ENCODE data around the gene FOLR1. TPM values are rescaled to one million over a fixed set of nuclear protein-coding genes. Genes with fewer than 3 reads are reported as not detected.

The FOLR1 gene
- total RNA-seq, 1 donor, result 0.36 TPM

DNA sequence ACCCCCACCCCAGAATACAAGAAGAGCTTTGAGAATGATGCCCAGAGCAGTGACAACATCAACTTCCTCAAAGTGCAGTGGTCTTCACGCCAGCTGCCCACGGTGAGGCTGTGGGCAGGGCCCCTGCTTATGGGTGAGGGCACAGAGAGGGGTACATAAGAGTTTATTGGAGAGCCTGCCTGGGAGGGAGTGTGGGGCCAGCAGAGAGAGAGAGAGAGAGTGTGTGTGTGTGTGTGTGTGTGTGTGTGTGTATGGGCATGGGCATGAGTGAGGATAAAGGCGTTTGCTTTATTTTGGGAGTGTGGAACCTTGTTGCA lies 42.5 kb downstream of the FOLR1 start:
- no peaks in the 10 kb centered on the region for H3K27me3 ChIP-seq (ENCODE audit: insufficient read depth, low read length)
- TF ChIP-seq, protein P1, sequence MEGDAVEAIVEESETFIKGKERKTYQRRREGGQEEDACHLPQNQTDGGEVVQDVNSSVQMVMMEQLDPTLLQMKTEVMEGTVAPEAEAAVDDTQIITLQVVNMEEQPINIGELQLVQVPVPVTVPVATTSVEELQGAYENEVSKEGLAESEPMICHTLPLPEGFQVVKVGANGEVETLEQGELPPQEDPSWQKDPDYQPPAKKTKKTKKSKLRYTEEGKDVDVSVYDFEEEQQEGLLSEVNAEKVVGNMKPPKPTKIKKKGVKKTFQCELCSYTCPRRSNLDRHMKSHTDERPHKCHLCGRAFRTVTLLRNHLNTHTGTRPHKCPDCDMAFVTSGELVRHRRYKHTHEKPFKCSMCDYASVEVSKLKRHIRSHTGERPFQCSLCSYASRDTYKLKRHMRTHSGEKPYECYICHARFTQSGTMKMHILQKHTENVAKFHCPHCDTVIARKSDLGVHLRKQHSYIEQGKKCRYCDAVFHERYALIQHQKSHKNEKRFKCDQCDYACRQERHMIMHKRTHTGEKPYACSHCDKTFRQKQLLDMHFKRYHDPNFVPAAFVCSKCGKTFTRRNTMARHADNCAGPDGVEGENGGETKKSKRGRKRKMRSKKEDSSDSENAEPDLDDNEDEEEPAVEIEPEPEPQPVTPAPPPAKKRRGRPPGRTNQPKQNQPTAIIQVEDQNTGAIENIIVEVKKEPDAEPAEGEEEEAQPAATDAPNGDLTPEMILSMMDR (IDR thresholded peaks at IDR 0.05; ENCODE audit: extremely low read depth, low read depth, low read length), result no peak
- no peak overlapping the region for H3K4me2 ChIP-seq (ENCODE audit: insufficient read depth, low read length)
- H3K36me3 ChIP-seq (ENCODE audit: insufficient read depth, low read length), result peaks cover 82% of the 10 kb centered on the region
- H3K27ac ChIP-seq (ENCODE audit: low read depth, low read length), result no peak overlapping the region
- peaks cover 76% of the 10 kb centered on the region for H4K20me1 ChIP-seq (ENCODE audit: insufficient read depth, low read length)
- DNase-seq (ENCODE audit: insufficient read length, low spot score, missing footprints), result peak; percentile 39
- H2AFZ ChIP-seq (ENCODE audit: low read length), result no peak overlapping the region
- no peaks in the 10 kb centered on the region for H3K9me3 ChIP-seq (ENCODE audit: low read depth, low read length)
- peaks cover 8% of the 10 kb centered on the region for H3K4me1 ChIP-seq (ENCODE audit: insufficient read depth, low read length)
- H3K79me2 ChIP-seq (ENCODE audit: insufficient read depth, low read length), result peaks cover 6% of the 10 kb centered on the region
- H3K4me3 ChIP-seq (ENCODE audit: insufficient read depth, low read length), result no peak overlapping the region

DNA sequence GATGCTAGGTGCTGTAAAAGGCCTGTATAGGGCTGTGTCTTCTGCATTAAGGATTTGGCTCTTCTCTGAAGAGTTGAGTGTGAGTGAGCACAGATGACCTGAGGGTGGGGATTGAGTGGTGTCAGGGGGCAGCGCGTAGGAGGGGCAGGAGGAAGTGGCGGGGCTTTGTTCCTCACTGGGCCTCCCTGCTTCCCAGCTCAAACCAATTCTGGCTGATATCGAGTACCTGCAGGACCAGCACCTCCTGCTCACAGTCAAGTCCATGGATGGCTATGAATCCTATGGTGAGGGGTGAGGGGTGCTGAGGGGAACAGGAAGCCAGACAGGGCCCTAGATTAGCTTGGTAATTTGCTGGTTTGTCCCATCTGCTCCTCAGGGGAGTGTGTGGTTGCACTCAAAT lies 43.0 kb downstream of the FOLR1 start:
- H3K27ac ChIP-seq (ENCODE audit: low read depth, low read length), result no peak overlapping the region
- peaks cover 9% of the 10 kb centered on the region for H3K4me1 ChIP-seq (ENCODE audit: insufficient read depth, low read length)
- peaks cover under 1% of the 10 kb centered on the region for H3K27me3 ChIP-seq (ENCODE audit: insufficient read depth, low read length)
- TF ChIP-seq, protein P1 (IDR thresholded peaks at IDR 0.05; ENCODE audit: extremely low read depth, low read depth, low read length), result no peak
- no peaks in the 10 kb centered on the region for H3K9me3 ChIP-seq (ENCODE audit: low read depth, low read length)
- H3K79me2 ChIP-seq (ENCODE audit: insufficient read depth, low read length), result peaks cover 6% of the 10 kb centered on the region
- no peak overlapping the region for H3K4me3 ChIP-seq (ENCODE audit: insufficient read depth, low read length)
- peaks cover 78% of the 10 kb centered on the region for H3K36me3 ChIP-seq (ENCODE audit: insufficient read depth, low read length)
- H4K20me1 ChIP-seq (ENCODE audit: insufficient read depth, low read length), result peaks cover 72% of the 10 kb centered on the region
- peak; percentile 50 for DNase-seq (ENCODE audit: insufficient read length, low spot score, missing footprints)
- H3K4me2 ChIP-seq (ENCODE audit: insufficient read depth, low read length), result no peak overlapping the region
- no peak overlapping the region for H2AFZ ChIP-seq (ENCODE audit: low read length)

DNA sequence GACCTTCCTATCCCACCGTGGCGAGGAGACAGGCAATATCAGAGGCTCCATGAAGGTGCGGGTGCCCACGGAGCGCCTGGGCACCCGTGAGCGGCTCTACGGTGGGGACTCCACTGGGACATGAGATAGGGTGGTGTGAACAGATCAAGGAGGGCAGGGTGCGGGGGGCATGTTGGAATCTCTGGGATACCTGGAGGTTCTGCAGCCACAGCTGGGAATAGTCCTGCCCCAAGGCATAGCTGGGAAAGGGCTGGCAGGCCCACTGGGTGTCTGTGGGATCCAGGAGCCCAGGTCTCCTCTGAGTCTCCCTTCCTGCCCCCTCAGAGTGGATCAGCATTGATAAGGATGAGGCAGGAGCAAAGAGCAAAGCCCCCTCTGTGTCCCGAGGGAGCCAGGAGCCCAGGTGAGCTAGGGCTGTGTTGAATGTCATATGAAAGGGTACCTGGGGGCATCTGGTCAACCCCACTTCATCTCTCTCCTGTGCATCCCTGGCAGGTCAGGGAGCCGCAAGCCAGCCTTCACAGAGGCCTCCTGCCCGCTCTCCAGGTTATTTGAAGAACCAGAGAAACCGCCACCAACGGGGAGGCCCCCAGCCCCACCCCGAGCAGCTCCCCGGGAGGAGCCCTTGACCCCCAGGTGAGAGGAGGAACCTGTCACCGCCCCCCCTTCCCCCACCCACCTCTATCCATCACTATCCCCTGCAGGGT lies 43.6 kb downstream of the FOLR1 start:
- peaks cover 72% of the 10 kb centered on the region for H3K36me3 ChIP-seq (ENCODE audit: insufficient read depth, low read length)
- no peaks in the 10 kb centered on the region for H3K9me3 ChIP-seq (ENCODE audit: low read depth, low read length)
- H3K27me3 ChIP-seq (ENCODE audit: insufficient read depth, low read length), result peaks cover 5% of the 10 kb centered on the region
- no peak overlapping the region for H3K4me2 ChIP-seq (ENCODE audit: insufficient read depth, low read length)
- peaks cover 9% of the 10 kb centered on the region for H3K4me1 ChIP-seq (ENCODE audit: insufficient read depth, low read length)
- peaks cover 6% of the 10 kb centered on the region for H3K79me2 ChIP-seq (ENCODE audit: insufficient read depth, low read length)
- H3K27ac ChIP-seq (ENCODE audit: low read depth, low read length), result no peak overlapping the region
- H4K20me1 ChIP-seq (ENCODE audit: insufficient read depth, low read length), result peaks cover 66% of the 10 kb centered on the region
- no peak overlapping the region for H3K4me3 ChIP-seq (ENCODE audit: insufficient read depth, low read length)
- TF ChIP-seq, protein P1 (IDR thresholded peaks at IDR 0.05; ENCODE audit: extremely low read depth, low read depth, low read length), result no peak
- no peak overlapping the region for H2AFZ ChIP-seq (ENCODE audit: low read length)
- peak; percentile 77 for DNase-seq (ENCODE audit: insufficient read length, low spot score, missing footprints)

- no peak overlapping the region for H3K4me2 ChIP-seq (ENCODE audit: insufficient read depth, low read length)
- H4K20me1 ChIP-seq (ENCODE audit: insufficient read depth, low read length), result peaks cover 61% of the 10 kb centered on the region
- peak; percentile 46 for DNase-seq (ENCODE audit: insufficient read length, low spot score, missing footprints)
Observed at GRCh38 chr11:72236083-72236697, 44.2 kb downstream of the FOLR1 start.

More at GRCh38 chr11:72236083-72236697, 44.2 kb downstream of the FOLR1 start:
- H3K4me1 ChIP-seq (ENCODE audit: insufficient read depth, low read length), result peaks cover 9% of the 10 kb centered on the region
- no peaks in the 10 kb centered on the region for H3K9me3 ChIP-seq (ENCODE audit: low read depth, low read length)
- H3K27ac ChIP-seq (ENCODE audit: low read depth, low read length), result no peak overlapping the region
- peaks cover 6% of the 10 kb centered on the region for H3K79me2 ChIP-seq (ENCODE audit: insufficient read depth, low read length)
- H3K4me3 ChIP-seq (ENCODE audit: insufficient read depth, low read length), result no peak overlapping the region
- TF ChIP-seq, protein P1 (IDR thresholded peaks at IDR 0.05; ENCODE audit: extremely low read depth, low read depth, low read length), result no peak
- H3K36me3 ChIP-seq (ENCODE audit: insufficient read depth, low read length), result peaks cover 65% of the 10 kb centered on the region
- H3K27me3 ChIP-seq (ENCODE audit: insufficient read depth, low read length), result peaks cover 10% of the 10 kb centered on the region
- H2AFZ ChIP-seq (ENCODE audit: low read length), result no peak overlapping the region

Data from osteoblast (primary cell).